ENCODE data around the gene SV2C. TPM values are rescaled to one million over a fixed set of nuclear protein-coding genes. Genes with fewer than 3 reads are reported as not detected.

Gene SV2C
- total RNA-seq, 2 donors from 2014 or later, result 0.52 TPM; not detected in 1

DNA sequence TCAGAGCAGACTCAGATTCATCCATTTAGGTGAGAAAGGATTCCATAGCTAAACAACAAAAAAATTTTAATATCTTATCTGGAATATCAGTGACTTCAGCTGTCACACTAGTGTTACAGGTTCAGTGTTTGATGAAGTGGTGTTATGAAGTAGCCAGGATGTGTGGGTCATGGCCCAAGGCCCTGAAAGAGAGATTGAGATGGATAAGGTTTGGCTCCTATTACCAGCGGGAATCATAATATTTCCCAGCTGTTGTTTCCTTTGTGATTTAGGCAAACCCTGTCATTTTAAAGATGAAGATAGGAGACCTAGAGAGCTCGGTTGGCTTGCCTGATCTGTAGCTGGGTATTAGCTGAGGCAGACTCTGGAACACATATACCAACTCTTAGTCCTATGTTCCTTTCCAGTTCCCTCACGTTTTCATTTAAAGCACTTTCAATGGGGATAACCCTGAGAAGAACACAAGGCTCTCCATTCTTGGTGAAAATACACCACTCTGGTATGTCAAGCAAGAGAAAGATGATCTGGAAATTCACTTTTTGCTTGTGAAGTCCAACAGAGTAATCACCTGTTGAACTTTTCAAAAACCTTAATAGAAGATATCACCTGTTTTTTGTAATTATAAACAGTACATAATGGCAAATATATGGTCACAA, 54.8 kb downstream of the SV2C start:
- DNase-seq (no peak), ATAC-seq (no peak)
- H3K27me3 ChIP-seq, result no peaks in the 10 kb centered on the region
- TF ChIP-seq POLR2A (IDR thresholded peaks at IDR 0.05), result no peak
- TF ChIP-seq, protein P1, sequence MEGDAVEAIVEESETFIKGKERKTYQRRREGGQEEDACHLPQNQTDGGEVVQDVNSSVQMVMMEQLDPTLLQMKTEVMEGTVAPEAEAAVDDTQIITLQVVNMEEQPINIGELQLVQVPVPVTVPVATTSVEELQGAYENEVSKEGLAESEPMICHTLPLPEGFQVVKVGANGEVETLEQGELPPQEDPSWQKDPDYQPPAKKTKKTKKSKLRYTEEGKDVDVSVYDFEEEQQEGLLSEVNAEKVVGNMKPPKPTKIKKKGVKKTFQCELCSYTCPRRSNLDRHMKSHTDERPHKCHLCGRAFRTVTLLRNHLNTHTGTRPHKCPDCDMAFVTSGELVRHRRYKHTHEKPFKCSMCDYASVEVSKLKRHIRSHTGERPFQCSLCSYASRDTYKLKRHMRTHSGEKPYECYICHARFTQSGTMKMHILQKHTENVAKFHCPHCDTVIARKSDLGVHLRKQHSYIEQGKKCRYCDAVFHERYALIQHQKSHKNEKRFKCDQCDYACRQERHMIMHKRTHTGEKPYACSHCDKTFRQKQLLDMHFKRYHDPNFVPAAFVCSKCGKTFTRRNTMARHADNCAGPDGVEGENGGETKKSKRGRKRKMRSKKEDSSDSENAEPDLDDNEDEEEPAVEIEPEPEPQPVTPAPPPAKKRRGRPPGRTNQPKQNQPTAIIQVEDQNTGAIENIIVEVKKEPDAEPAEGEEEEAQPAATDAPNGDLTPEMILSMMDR (IDR thresholded peaks at IDR 0.05), result no peak
- no peak overlapping the region for H3K4me3 ChIP-seq
- H3K9me3 ChIP-seq, result no peaks in the 10 kb centered on the region
- WGBS, 2 donors, result 60 to 66% methylated on average over 3 of the region's 3 CpGs
- H3K4me1 ChIP-seq, result no peaks in the 10 kb centered on the region
- H3K27ac ChIP-seq, result no peak overlapping the region
- no peaks in the 10 kb centered on the region for H3K36me3 ChIP-seq (replicated peaks in 1 of 2; ENCODE audit: insufficient read depth in 1 of 2, low read depth in 2 of 2)
- intact Hi-C loops (cut with DNase I), result no loop called here

- no peaks in the 10 kb centered on the region for H3K27me3 ChIP-seq
- ATAC-seq (no peak), DNase-seq (no peak)
- peaks cover 5% of the 10 kb centered on the region for H3K4me1 ChIP-seq
- intact Hi-C loops (cut with DNase I), result no loop called here
- 68 to 75% methylated on average over 3 of the region's 3 CpGs for WGBS, 2 donors
- no peak overlapping the region for H3K4me3 ChIP-seq
- TF ChIP-seq, protein P1 (IDR thresholded peaks at IDR 0.05), result no peak
- no peak for TF ChIP-seq POLR2A (IDR thresholded peaks at IDR 0.05)
- no peak overlapping the region for H3K27ac ChIP-seq
- H3K9me3 ChIP-seq, result no peaks in the 10 kb centered on the region
- no peaks in the 10 kb centered on the region for H3K36me3 ChIP-seq (replicated peaks in 1 of 2; ENCODE audit: insufficient read depth in 1 of 2, low read depth in 2 of 2)
Measured at GRCh38 chr5:76143884-76144283, 60.7 kb downstream of the SV2C start.

GRCh38 chr5:76144513-76145274, 61.5 kb downstream of the SV2C start:
- no peaks in the 10 kb centered on the region for H3K27me3 ChIP-seq
- 93 to 94% methylated on average over 1 of the region's 1 CpG for WGBS, 2 donors
- DNase-seq (no peak), ATAC-seq (no peak)
- no peaks in the 10 kb centered on the region for H3K9me3 ChIP-seq
- peaks cover 6% of the 10 kb centered on the region for H3K4me1 ChIP-seq
- intact Hi-C loops (cut with DNase I), result no loop called here
- no peaks in the 10 kb centered on the region for H3K36me3 ChIP-seq (replicated peaks in 1 of 2; ENCODE audit: insufficient read depth in 1 of 2, low read depth in 2 of 2)
- no peak overlapping the region for H3K27ac ChIP-seq
- no peak overlapping the region for H3K4me3 ChIP-seq
- no peak for TF ChIP-seq POLR2A (IDR thresholded peaks at IDR 0.05)
- TF ChIP-seq, protein P1 (IDR thresholded peaks at IDR 0.05), result no peak

DNA sequence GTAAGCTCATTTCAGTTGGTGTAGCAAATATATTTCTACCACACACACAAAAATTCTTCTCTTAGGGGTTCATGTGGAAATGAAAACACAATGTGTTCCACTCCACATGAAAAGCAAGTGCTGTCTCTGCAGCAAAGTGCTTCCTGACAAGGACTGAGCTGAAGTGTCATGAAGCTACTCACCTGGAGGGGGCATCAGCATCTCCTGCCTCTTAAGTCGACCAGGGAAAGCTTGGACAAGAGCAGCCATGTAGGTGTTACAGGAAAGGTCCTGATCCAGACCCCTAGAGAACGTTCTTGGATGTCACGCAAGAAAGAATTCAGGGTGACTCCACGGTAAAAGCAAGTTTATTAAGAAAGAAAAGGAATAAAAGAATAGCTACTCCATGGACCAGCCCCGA, 62.8 kb downstream of the SV2C start:
- Histone ChIP-seq H3K27me3 (no peaks in the 10 kb centered on the region), H3K4me3 (no peak overlapping the region), H3K9me3 (no peaks in the 10 kb centered on the region), H3K27ac (no peak overlapping the region), H3K36me3 (replicated peaks in 1 of 2; ENCODE audit: insufficient read depth in 1 of 2, low read depth in 2 of 2) (no peaks in the 10 kb centered on the region), H3K4me1 (peaks cover 6% of the 10 kb centered on the region)
- ATAC-seq, result no peak
- WGBS, 2 donors, result 68 to 76% methylated on average over 5 of the region's 5 CpGs
- intact Hi-C loops (cut with DNase I), result no loop called here
- no peak for DNase-seq
- no peak for TF ChIP-seq POLR2A (IDR thresholded peaks at IDR 0.05)
- TF ChIP-seq, protein P1 (IDR thresholded peaks at IDR 0.05), result no peak
